Medulla oblongata (tissue), 1 donor: ENCODE data around the gene FBH1.
"Not testable (repeated sequence)": the region's sequence is repeated elsewhere in the genome, so short reads cannot be mapped to it uniquely, and the experiment has no call there.

Experiments used
- DNase-seq: peaks from one replicate; pipeline ENCODE4 v3.0.0-alpha.2; 2015; ENCODE audit errors: extremely low spot score

FBH1 gene

GRCh38 chr10:5941579-5941978 lies 51.5 kb downstream of the FBH1 start:
- no peak for DNase-seq

GRCh38 chr10:5942001-5942400 lies 52.0 kb downstream of the FBH1 start:
- DNase-seq = no peak

- DNase-seq = peak; percentile 61
Observed at GRCh38 chr10:5942474-5942873, 52.4 kb downstream of the FBH1 start.

- no peak for DNase-seq
Observed at GRCh38 chr10:5943536-5943935, 53.5 kb downstream of the FBH1 start.

GRCh38 chr10:5944389-5945189 lies 54.5 kb downstream of the FBH1 start:
- peak; percentile 74 for DNase-seq

GRCh38 chr10:5945190-5945509 lies 55.1 kb downstream of the FBH1 start:
- no peak for DNase-seq

- DNase-seq = peak; percentile 45
Observed at GRCh38 chr10:5945561-5946418, 55.7 kb downstream of the FBH1 start.

GRCh38 chr10:5946419-5946775 lies 56.4 kb downstream of the FBH1 start:
- DNase-seq = not testable (repeated sequence)

- DNase-seq = no peak
Observed at GRCh38 chr10:5946786-5947185, 56.7 kb downstream of the FBH1 start.

- no peak for DNase-seq
Observed at GRCh38 chr10:5947471-5948207, 57.6 kb downstream of the FBH1 start.

GRCh38 chr10:5948208-5948585 lies 58.2 kb downstream of the FBH1 start:
- DNase-seq = no peak

GRCh38 chr10:5949009-5949759 lies 59.1 kb downstream of the FBH1 start:
- DNase-seq = peak; percentile 73

GRCh38 chr10:5951167-5951711 lies 61.2 kb downstream of the FBH1 start:
- DNase-seq = no peak

- DNase-seq = no peak
Observed at GRCh38 chr10:5951721-5952407, 61.8 kb downstream of the FBH1 start.

GRCh38 chr10:5952731-5953385 lies 62.8 kb downstream of the FBH1 start:
- DNase-seq = no peak

- no peak for DNase-seq
Observed at GRCh38 chr10:5953676-5954075, 63.6 kb downstream of the FBH1 start.

GRCh38 chr10:5956146-5956936 lies 66.3 kb downstream of the FBH1 start:
- DNase-seq = no peak

GRCh38 chr10:5958077-5958476 lies 68.0 kb downstream of the FBH1 start:
- DNase-seq = no peak

- no peak for DNase-seq
Observed at GRCh38 chr10:5958675-5959074, 68.6 kb downstream of the FBH1 start.

- no peak for DNase-seq
Observed at GRCh38 chr10:5959142-5959541, 69.1 kb downstream of the FBH1 start.
